IMR-90 (cell line): Measurements from ENCODE around the gene DGKB. TPM values are rescaled to one million over a fixed set of nuclear protein-coding genes. Genes with fewer than 3 reads are reported as not detected.

Experiments
- ATAC-seq: fragments of 200-7000 bp; cut with Tn5 transposase; 2 replicates; pipeline ENCODE4 v1.9.1; 2020; ENCODE audit warnings: low read depth, mild to moderate bottlenecking, moderate library complexity
- BruUV-seq: library from RNA; stranded (reverse); fragments of 400-500 nt; replicated peaks from 2 replicates; lab custom pipeline; 2021; lab: Mats Ljungman, UMichigan
- CTCF ChIA-PET: fragments of 300-600 bp; formaldehyde crosslinking; extraction: SDS; loops from one replicate; lab custom pipeline; 2021; ENCODE audit warnings: antibody characterized with exemption; lab: Yijun Ruan, JAX
- POLR2A ChIA-PET: fragments of 300-600 bp; sonication (Branson Sonifier 250); formaldehyde crosslinking; loops from one replicate; lab custom pipeline; 2022; ENCODE audit warnings: antibody characterized with exemption; ENCODE audit not compliant: unreplicated experiment; lab: Charles Lee
- DNase-seq: peaks from one replicate; pipeline ENCODE4 v3.0.0; 2013
- H2AFZ ChIP-seq: replicated peaks from 2 replicates; pipeline ENCODE3; 2013; ENCODE audit warnings: low read length, mild to moderate bottlenecking; ENCODE audit not compliant: poor library complexity
- H2AK5ac ChIP-seq: 2 replicates; pipeline ENCODE4 v1.6.1; 2013; ENCODE audit warnings: low read depth, low read length, inconsistent platforms
- H2AK9ac ChIP-seq: replicated peaks from 2 replicates; pipeline ENCODE3; 2013; ENCODE audit warnings: mild to moderate bottlenecking, low read depth, low read length, moderate library complexity; ENCODE audit not compliant: poor library complexity
- H2BK120ac ChIP-seq: 2 replicates; pipeline ENCODE4 v1.6.1; 2013; ENCODE audit warnings: low read depth, low read length, inconsistent platforms
- H2BK15ac ChIP-seq: 3 replicates; pipeline ENCODE4 v1.6.1; 2013; ENCODE audit warnings: low read depth, low read length, inconsistent platforms
- H2BK20ac ChIP-seq: 2 replicates; pipeline ENCODE4 v1.6.1; 2013; ENCODE audit warnings: low read depth, mild to moderate bottlenecking, inconsistent platforms, low read length, moderate library complexity
- H2BK5ac ChIP-seq: 2 replicates; pipeline ENCODE4 v1.6.1; 2013; ENCODE audit warnings: mild to moderate bottlenecking, low read depth, low read length, inconsistent platforms; ENCODE audit not compliant: poor library complexity, severe bottlenecking
- H3K14ac ChIP-seq: replicated peaks from 2 replicates; pipeline ENCODE4 v1.6.1; 2013; ENCODE audit warnings: low read depth, low read length, inconsistent platforms
- H3K18ac ChIP-seq: 2 replicates; pipeline ENCODE4 v1.6.1; 2013; ENCODE audit warnings: low read depth, low read length, control low read depth
- H3K23ac ChIP-seq: 2 replicates; pipeline ENCODE4 v1.6.1; 2013; ENCODE audit warnings: low read depth, low read length, inconsistent platforms
- H3K27ac ChIP-seq: 2 replicates; pipeline ENCODE4 v1.5.1; 2013; ENCODE audit warnings: mild to moderate bottlenecking, control low read depth, low read length; ENCODE audit not compliant: insufficient read depth
- H3K27me3 ChIP-seq: 2 replicates; pipeline ENCODE4 v1.6.1; 2013; ENCODE audit warnings: low read length; ENCODE audit not compliant: control insufficient read depth, insufficient read depth
- H3K36me3 ChIP-seq: 2 replicates; pipeline ENCODE4 v1.6.1; 2013; ENCODE audit warnings: low read length, mixed read lengths; ENCODE audit not compliant: control insufficient read depth, insufficient read depth
- H3K4ac ChIP-seq: 2 replicates; pipeline ENCODE4 v1.6.1; 2013; ENCODE audit warnings: low read depth, low read length, inconsistent platforms
- H3K4me1 ChIP-seq: 2 replicates; pipeline ENCODE4 v1.6.1; 2013; ENCODE audit warnings: low read length, mixed read lengths; ENCODE audit not compliant: control insufficient read depth, insufficient read depth
- H3K4me2 ChIP-seq: 2 replicates; pipeline ENCODE4 v1.6.1; 2013; ENCODE audit warnings: low read depth, mild to moderate bottlenecking, control low read depth, low read length, moderate library complexity
- H3K4me3 ChIP-seq: 2 replicates; pipeline ENCODE4 v1.5.1; 2013; ENCODE audit warnings: low read depth, mild to moderate bottlenecking, control low read depth, low read length, moderate library complexity; ENCODE audit not compliant: insufficient read depth
- H3K56ac ChIP-seq: 2 replicates; pipeline ENCODE4 v1.6.1; 2013; ENCODE audit warnings: low read length, inconsistent platforms; ENCODE audit not compliant: insufficient read depth; ENCODE audit errors: extremely low read depth
- H3K79me1 ChIP-seq, 2 experiments: 2 replicates each; pipeline ENCODE4 v1.6.1; 2013; ENCODE audit warnings: low read length in 2 of 2, inconsistent platforms in 1 of 2, low read depth in 1 of 2
- H3K9ac ChIP-seq: 2 replicates; pipeline ENCODE4 v1.6.1; 2013; ENCODE audit warnings: low read depth, low read length, control low read depth
- H3K9me1 ChIP-seq: 2 replicates; pipeline ENCODE4 v1.6.1; 2013; ENCODE audit warnings: low read length, inconsistent platforms; ENCODE audit not compliant: insufficient read depth
- H3K9me3 ChIP-seq: 2 replicates; pipeline ENCODE4 v1.6.1; 2013; ENCODE audit warnings: low read length; ENCODE audit not compliant: control insufficient read depth, insufficient read depth
- H4K20me1 ChIP-seq: 2 replicates; pipeline ENCODE4 v1.6.1; 2013; ENCODE audit warnings: low read length, inconsistent platforms; ENCODE audit not compliant: insufficient read depth
- H4K5ac ChIP-seq: 2 replicates; pipeline ENCODE4 v1.6.1; 2013; ENCODE audit warnings: mild to moderate bottlenecking, low read depth, low read length, control low read depth
- H4K8ac ChIP-seq, 2 experiments: 2 replicates each; pipeline ENCODE4 v1.6.1; 2013; ENCODE audit warnings: low read depth in 2 of 2, low read length in 2 of 2, control low read depth in 1 of 2, inconsistent platforms in 1 of 2
- H4K91ac ChIP-seq: 2 replicates; pipeline ENCODE4 v1.6.1; 2013; ENCODE audit warnings: low read depth, low read length, inconsistent platforms; ENCODE audit not compliant: insufficient read depth
- BHLHE40 ChIP-seq: fragments of 150-350 bp; IDR thresholded peaks from 2 replicates; pipeline ENCODE4 v1.6.1; 2016; ENCODE audit warnings: mild to moderate bottlenecking, low read depth, low read length
- CEBPB ChIP-seq: IDR thresholded peaks from 2 replicates; pipeline ENCODE4 v1.6.1; 2012; ENCODE audit warnings: low read depth, low read length, improper control_type of control experiment
- CHD1 ChIP-seq: IDR thresholded peaks from 2 replicates; pipeline ENCODE4 v1.6.1; 2012; ENCODE audit warnings: low read depth, low read length, improper control_type of control experiment
- CTCF ChIP-seq: conservative IDR thresholded peaks from 2 replicates; pipeline ENCODE4 v1.5.1; 2012; ENCODE audit warnings: mild to moderate bottlenecking, low read depth, low read length, improper control_type of control experiment
- ELK1 ChIP-seq: fragments of 150-350 bp; IDR thresholded peaks from 2 replicates; pipeline ENCODE4 v1.6.1; 2016; ENCODE audit warnings: low read depth, mild to moderate bottlenecking, low read length, moderate library complexity, borderline replicate concordance
- FOS ChIP-seq: fragments of 150-350 bp; IDR thresholded peaks from 2 replicates; pipeline ENCODE4 v1.6.1; 2016; ENCODE audit warnings: low read depth, low read length
- MAFK ChIP-seq: IDR thresholded peaks from 2 replicates; pipeline ENCODE4 v1.6.1; 2012; ENCODE audit warnings: low read depth, low read length, improper control_type of control experiment
- MAZ ChIP-seq: IDR thresholded peaks from 2 replicates; pipeline ENCODE4 v1.6.1; 2012; ENCODE audit warnings: low read depth, mild to moderate bottlenecking, low read length, improper control_type of control experiment, moderate library complexity, borderline replicate concordance
- MXI1 ChIP-seq: IDR thresholded peaks from 2 replicates; pipeline ENCODE4 v1.6.1; 2012; ENCODE audit warnings: low read depth, mild to moderate bottlenecking, low read length, moderate library complexity, borderline replicate concordance
- NFE2L2 ChIP-seq: fragments of 150-350 bp; IDR thresholded peaks from 2 replicates; pipeline ENCODE4 v1.6.1; 2016; ENCODE audit warnings: low read depth, mild to moderate bottlenecking, low read length
- POLR2A ChIP-seq: IDR thresholded peaks from 2 replicates; pipeline ENCODE4 v1.6.1; 2012; ENCODE audit warnings: mild to moderate bottlenecking, low read depth, low read length
- RAD21 ChIP-seq: IDR thresholded peaks from 2 replicates; pipeline ENCODE4 v1.6.1; 2012; ENCODE audit warnings: low read length, improper control_type of control experiment
- RCOR1 ChIP-seq: IDR thresholded peaks from 2 replicates; pipeline ENCODE4 v1.6.1; 2012; ENCODE audit warnings: mild to moderate bottlenecking, low read length, improper control_type of control experiment; ENCODE audit not compliant: insufficient replicate concordance
- RFX5 ChIP-seq: IDR thresholded peaks from 2 replicates; pipeline ENCODE4 v1.8.0; 2012; ENCODE audit warnings: low read depth, mild to moderate bottlenecking, low read length, moderate library complexity
- SMC3 ChIP-seq: fragments of 150-350 bp; IDR thresholded peaks from 2 replicates; pipeline ENCODE4 v1.6.1; 2016; ENCODE audit warnings: low read depth, mild to moderate bottlenecking, antibody characterized with exemption, low read length, moderate library complexity
- USF2 ChIP-seq: fragments of 150-350 bp; IDR thresholded peaks from 2 replicates; pipeline ENCODE4 v1.6.1; 2017; ENCODE audit warnings: mild to moderate bottlenecking, antibody characterized with exemption, low read length, low read depth
- WGBS, 2 experiments: methylation state at CpG; one replicate each; pipeline versions ENCODE4 v1.1.5 to v1.1.7; 2013; ENCODE audit warnings: missing lambda C conversion rate in 2 of 2; ENCODE audit not compliant: insufficient read length in 1 of 2; ENCODE audit errors: extremely low coverage in 2 of 2; 5-methylcytosine and 5-hydroxymethylcytosine counted together
- dilution Hi-C: fragments of 300-500 bp; cut with HindIII; formaldehyde crosslinking; loops from one replicate; pipeline ENCODE4 v1.14.3; 2018; ENCODE audit warnings: low sequenced_read_pairs; ENCODE audit not compliant: unreplicated experiment
- in situ Hi-C: fragments of 300-500 bp; cut with MboI; formaldehyde crosslinking; loops from 3 replicates; pipeline ENCODE4 v1.14.3; 2019; ENCODE audit warnings: low sequenced_read_pairs, inconsistent platforms, mixed read lengths
- intact Hi-C: fragments of 100-400 bp; cut with micrococcal nuclease; formaldehyde crosslinking; loops from 2 replicates; pipeline ENCODE4 v1.10.0; 2022
- polyA plus RNA-seq, 3 experiments: library from polyadenylated mRNA; depleted of rRNA; stranded (reverse); fragments of >200 nt; gene quantifications; 2 replicates each; pipeline ENCODE4 v1.2.3, GENCODE V29; 2012; ENCODE audit warnings: low replicate concordance in 1 of 3
- total RNA-seq: library from RNA; depleted of rRNA; stranded (reverse); fragments of >200 nt; gene quantifications from 2 replicates; pipeline ENCODE4 v1.2.3, GENCODE V29; 2012

DGKB gene
- total and polyA plus RNA-seq, 2 of the 4 experiments (the other 2 are of a cell fraction), result not detected

GRCh38 chr7:14604606-14605005 lies 297.9 kb downstream of the DGKB start:
- BruUV-seq, result no TSS peak
- H3K4me2 ChIP-seq, result no peak overlapping the region

More at GRCh38 chr7:14604606-14605005, 297.9 kb downstream of the DGKB start:
- ChIA-PET POLR2A (no interaction called here), CTCF (no interaction called here)
- in situ Hi-C loops, result no loop called here
- TF ChIP-seq FOS (no peak), MXI1 (no peak), POLR2A (no peak), RAD21 (no peak), NFE2L2 (no peak), SMC3 (no peak), BHLHE40 (no peak), ELK1 (no peak), MAFK (no peak), USF2 (no peak), RCOR1 (no peak), CTCF (no peak), MAZ (no peak), RFX5 (no peak), CHD1 (no peak), CEBPB (no peak)
- intact Hi-C loops, result no loop called here
- Histone ChIP-seq H2AK5ac (no peak overlapping the region), H4K5ac (no peak overlapping the region), H3K4me1 (no peaks in the 10 kb centered on the region), H4K8ac (no peak overlapping the region), H3K27ac (no peak overlapping the region), H3K23ac (no peak overlapping the region), H2BK20ac (no peak overlapping the region), H3K4ac (no peak overlapping the region), H2BK15ac (no peak overlapping the region), H2AK9ac (no peak overlapping the region), H3K9me3 (no peaks in the 10 kb centered on the region), H3K79me1 (no peaks in the 10 kb centered on the region), H3K9me1 (no peaks in the 10 kb centered on the region), H3K4me3 (no peak overlapping the region), H4K91ac (no peak overlapping the region), H3K56ac (no peak overlapping the region), H3K18ac (no peak overlapping the region), H3K9ac (no peak overlapping the region), H2BK5ac (no peak overlapping the region), H2BK120ac (peak overlapping the region; percentile 48; the same call in 1 of the 2 replicates), H3K36me3 (no peaks in the 10 kb centered on the region), H3K14ac (no peak overlapping the region), H4K20me1 (no peaks in the 10 kb centered on the region), H3K27me3 (no peaks in the 10 kb centered on the region), H2AFZ (peak overlapping the region; percentile 51)
- DNase-seq (peak; percentile 61), ATAC-seq (peak; percentile 54)
- WGBS, 2 experiments, result no CpG with 5 or more reads among the region's 2 CpGs
- dilution Hi-C loops, result no loop called here
